Stomach smooth muscle (tissue), 2 donors: ENCODE results near the gene ABLIM2.

Source experiments
- H3K27ac ChIP-seq: one replicate; pipeline ENCODE4 v1.7.0; 2013; ENCODE audit warnings: mild to moderate bottlenecking, low read length, inconsistent platforms
- H3K27me3 ChIP-seq, 2 donors: one replicate each; pipeline ENCODE4 v1.7.0; 2013; ENCODE audit warnings: low read length in 2 of 2; ENCODE audit not compliant: insufficient read depth in 2 of 2, control insufficient read depth in 1 of 2
- H3K36me3 ChIP-seq, 2 donors: one replicate each; pipeline ENCODE4 v1.7.0; 2013; ENCODE audit warnings: low read length in 2 of 2; ENCODE audit not compliant: control insufficient read depth in 2 of 2, insufficient read depth in 2 of 2
- H3K4me1 ChIP-seq: one replicate; pipeline ENCODE4 v1.7.0; 2013; ENCODE audit warnings: low read length; ENCODE audit not compliant: control insufficient read depth, insufficient read depth
- H3K4me3 ChIP-seq, 2 donors: one replicate each; pipeline ENCODE4 v1.7.0; 2013; ENCODE audit warnings: low read length in 2 of 2
- H3K9ac ChIP-seq, 2 donors: one replicate each; pipeline ENCODE4 v1.7.0; 2013; ENCODE audit warnings: low read length in 2 of 2, mild to moderate bottlenecking in 1 of 2
- H3K9me3 ChIP-seq, 2 donors: one replicate each; pipeline ENCODE4 v1.7.0; 2013; ENCODE audit warnings: low read length in 2 of 2; ENCODE audit not compliant: control insufficient read depth in 2 of 2
- donor health status: healthy.
- donor health status: Pancreatic carcinoma.

The ABLIM2 gene

DNA sequence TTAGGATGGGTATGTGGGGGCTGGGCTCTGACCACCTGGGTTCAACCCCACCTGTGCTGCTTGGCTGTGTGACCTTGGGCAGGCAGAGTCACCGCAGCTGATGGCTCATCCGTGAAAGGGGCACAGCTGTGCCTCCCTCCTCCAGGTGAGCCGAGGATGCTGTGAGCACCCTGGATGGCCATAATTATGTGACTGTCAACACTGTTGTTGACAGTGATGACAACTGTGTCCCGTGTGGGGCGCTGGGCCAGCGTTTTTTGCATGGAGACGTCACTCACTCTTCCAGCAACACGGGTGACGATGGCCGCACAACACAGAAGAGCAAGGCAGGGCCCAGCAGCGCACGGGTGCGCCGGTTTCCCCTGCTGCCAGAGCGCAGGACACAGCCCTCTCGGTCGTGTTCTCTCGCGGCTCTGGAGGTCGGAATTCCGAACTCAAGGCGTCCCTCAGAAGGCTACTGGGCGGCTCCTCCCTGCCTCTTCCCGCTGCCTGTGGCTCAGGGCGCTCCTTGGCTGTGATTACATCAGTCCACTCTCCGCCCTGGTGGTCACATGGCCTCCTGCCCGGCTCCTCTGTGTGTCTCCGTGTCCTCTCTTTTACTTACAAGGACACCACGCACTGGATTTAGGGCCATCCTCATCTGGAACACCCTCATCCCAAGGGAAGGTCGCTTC lies 41.8 kb upstream of the ABLIM2 start:
- Histone ChIP-seq H3K27me3 (peaks cover 0 to 2% of the 10 kb centered on the region in 2 donors), H3K27ac (no peak overlapping the region), H3K4me1 (peaks cover 30% of the 10 kb centered on the region), H3K9ac (peak overlapping the region in 1 of 2 donors; percentile 51), H3K9me3 (no peaks in the 10 kb centered on the region), H3K4me3 (peak overlapping the region; percentile 22 to 61), H3K36me3 (no peaks in the 10 kb centered on the region)

- H3K4me1 ChIP-seq: peaks cover 30% of the 10 kb centered on the region
- no peaks in the 10 kb centered on the region for H3K9me3 ChIP-seq
- no peak overlapping the region for H3K27ac ChIP-seq
- H3K36me3 ChIP-seq: no peaks in the 10 kb centered on the region
- H3K4me3 ChIP-seq: peak overlapping the region; percentile 46 to 61
- peaks cover 0 to 2% of the 10 kb centered on the region in 2 donors for H3K27me3 ChIP-seq
- H3K9ac ChIP-seq: peak overlapping the region; percentile 51
These were observed 41.1 kb upstream of the ABLIM2 start for GRCh38 chr4:8199594-8200301.

- peak within 1 kb of the TSS; percentile 46 to 61 for H3K4me3 ChIP-seq
- no peaks in the 10 kb centered on the region for H3K36me3 ChIP-seq
- peak within 1 kb of the TSS; percentile 51 for H3K9ac ChIP-seq
- no peak within 1 kb of the TSS for H3K27ac ChIP-seq
- H3K4me1 ChIP-seq: peaks cover 30% of the 10 kb centered on the region
- H3K27me3 ChIP-seq: peaks cover 0 to 2% of the 10 kb centered on the region in 2 donors
- no peaks in the 10 kb centered on the region for H3K9me3 ChIP-seq
These were observed 40.4 kb upstream of the ABLIM2 start, which contains the start of gene SH3TC1 for GRCh38 chr4:8198906-8199593. TSS of gene SH3TC1 (plus strand) at chr4:8199290. CDS start at chr4:8205195, 5,905 bp downstream.

- H3K27ac ChIP-seq: no peak overlapping the region
- no peaks in the 10 kb centered on the region for H3K36me3 ChIP-seq
- H3K9me3 ChIP-seq: no peaks in the 10 kb centered on the region
- H3K4me3 ChIP-seq: no peak overlapping the region
- H3K27me3 ChIP-seq: peaks cover 0 to 2% of the 10 kb centered on the region in 2 donors
- H3K9ac ChIP-seq: no peak overlapping the region
- peaks cover 30% of the 10 kb centered on the region for H3K4me1 ChIP-seq
These were observed 39.7 kb upstream of the ABLIM2 start for GRCh38 chr4:8198206-8198905.

DNA sequence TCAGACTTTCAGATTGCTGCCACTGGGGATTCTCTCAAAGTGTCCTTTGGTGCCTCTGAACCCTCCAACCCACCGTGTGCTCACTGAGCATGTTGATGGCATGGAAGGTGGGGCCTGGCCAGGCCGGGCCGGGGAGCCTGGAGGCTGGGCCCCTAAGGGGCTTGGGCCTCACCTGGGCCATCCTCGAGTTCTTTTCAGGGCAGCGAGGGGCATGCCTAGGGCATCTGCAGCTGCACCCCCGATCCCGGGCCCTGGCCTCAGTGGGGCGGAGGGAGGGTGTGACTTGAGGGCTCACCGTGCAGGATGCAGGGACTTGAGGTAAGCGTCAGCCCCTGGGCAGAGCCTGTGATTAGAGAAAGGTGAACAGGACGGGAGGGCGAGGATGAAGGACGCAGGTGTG lies 38.9 kb upstream of the ABLIM2 start:
- no peak overlapping the region for H3K9ac ChIP-seq
- no peak overlapping the region for H3K27ac ChIP-seq
- H3K4me3 ChIP-seq: no peak overlapping the region
- H3K9me3 ChIP-seq: no peaks in the 10 kb centered on the region
- no peaks in the 10 kb centered on the region for H3K36me3 ChIP-seq
- H3K27me3 ChIP-seq: peaks cover 0 to 2% of the 10 kb centered on the region in 2 donors
- peaks cover 30% of the 10 kb centered on the region for H3K4me1 ChIP-seq

GRCh38 chr4:8195841-8196458 lies 37.3 kb upstream of the ABLIM2 start:
- peaks cover 23% of the 10 kb centered on the region for H3K4me1 ChIP-seq
- H3K9ac ChIP-seq: no peak overlapping the region
- H3K27ac ChIP-seq: no peak overlapping the region
- H3K36me3 ChIP-seq: no peaks in the 10 kb centered on the region
- H3K27me3 ChIP-seq: peaks cover 0 to 2% of the 10 kb centered on the region in 2 donors
- H3K4me3 ChIP-seq: no peak overlapping the region
- no peaks in the 10 kb centered on the region for H3K9me3 ChIP-seq

GRCh38 chr4:8195431-8195830 lies 36.8 kb upstream of the ABLIM2 start:
- Histone ChIP-seq H3K4me1 (peaks cover 22% of the 10 kb centered on the region), H3K36me3 (no peaks in the 10 kb centered on the region), H3K27me3 (peaks cover 0 to 2% of the 10 kb centered on the region in 2 donors), H3K27ac (no peak overlapping the region), H3K4me3 (no peak overlapping the region), H3K9me3 (no peaks in the 10 kb centered on the region), H3K9ac (no peak overlapping the region)

GRCh38 chr4:8194306-8195242 lies 36.0 kb upstream of the ABLIM2 start:
- Histone ChIP-seq H3K36me3 (no peaks in the 10 kb centered on the region), H3K4me3 (no peak overlapping the region), H3K27me3 (peaks cover 0 to 2% of the 10 kb centered on the region in 2 donors), H3K4me1 (peaks cover 17% of the 10 kb centered on the region), H3K27ac (no peak overlapping the region), H3K9me3 (no peaks in the 10 kb centered on the region), H3K9ac (no peak overlapping the region)

DNA sequence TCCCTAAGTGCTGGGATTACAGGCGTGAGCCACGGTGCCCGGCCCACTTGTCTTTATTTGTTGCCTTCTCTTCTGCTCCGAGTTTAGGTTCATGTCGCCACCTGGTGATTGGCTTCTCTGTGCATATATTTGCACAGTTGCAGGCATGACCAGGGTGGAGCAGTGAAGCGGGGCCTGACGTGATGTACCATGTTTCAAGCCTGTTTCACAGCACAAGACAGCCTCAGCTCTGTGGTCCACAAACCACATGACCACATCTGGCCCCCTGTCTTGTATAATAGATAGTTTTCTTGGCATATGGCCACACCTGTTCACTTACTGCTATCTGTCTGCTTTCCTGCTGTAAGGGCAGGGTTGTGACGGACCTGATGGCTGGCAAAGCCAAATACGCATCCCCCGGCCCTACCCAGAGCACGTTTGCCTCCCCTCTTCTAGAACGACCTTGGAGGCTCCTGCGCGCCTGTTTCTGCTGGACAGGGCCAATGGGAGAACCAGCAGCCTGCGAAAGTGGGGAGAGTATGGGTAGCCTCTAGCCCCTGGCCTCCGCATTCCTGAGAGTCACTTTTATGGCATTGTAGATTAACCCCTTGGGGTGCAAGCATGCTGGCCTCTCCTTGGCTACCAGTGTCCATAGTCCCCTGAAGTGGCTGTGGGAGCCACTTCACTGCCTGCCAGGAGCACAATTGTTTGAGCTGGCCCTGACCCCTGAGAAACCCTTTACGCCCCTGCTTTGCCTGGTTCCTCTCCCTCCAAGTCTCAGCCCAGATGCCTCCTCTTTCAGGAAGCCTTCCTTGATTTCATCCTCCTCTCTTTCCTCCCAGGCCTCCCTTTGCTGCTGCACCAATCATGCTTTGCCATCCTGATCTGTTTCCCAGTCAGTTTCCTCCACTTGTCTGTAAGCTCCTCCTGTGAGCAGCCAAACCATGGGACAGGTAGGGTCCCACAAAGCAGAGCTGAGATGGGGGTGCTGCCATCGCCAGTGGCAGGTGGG lies 34.4 kb upstream of the ABLIM2 start:
- Histone ChIP-seq H3K4me3 (no peak overlapping the region), H3K27me3 (peaks cover 0 to 2% of the 10 kb centered on the region in 2 donors), H3K9ac (no peak overlapping the region), H3K4me1 (peaks cover 6% of the 10 kb centered on the region), H3K36me3 (no peaks in the 10 kb centered on the region), H3K9me3 (no peaks in the 10 kb centered on the region), H3K27ac (no peak overlapping the region)
